ENCODE measurements around the gene AUTS2.

AUTS2 gene

GRCh38 chr7:70505886-70506285, 907.6 kb downstream of the AUTS2 start:
- no peak for DNase-seq (ENCODE audit: low read depth in 4 of 4, low spot score in 1 of 4)

DNA sequence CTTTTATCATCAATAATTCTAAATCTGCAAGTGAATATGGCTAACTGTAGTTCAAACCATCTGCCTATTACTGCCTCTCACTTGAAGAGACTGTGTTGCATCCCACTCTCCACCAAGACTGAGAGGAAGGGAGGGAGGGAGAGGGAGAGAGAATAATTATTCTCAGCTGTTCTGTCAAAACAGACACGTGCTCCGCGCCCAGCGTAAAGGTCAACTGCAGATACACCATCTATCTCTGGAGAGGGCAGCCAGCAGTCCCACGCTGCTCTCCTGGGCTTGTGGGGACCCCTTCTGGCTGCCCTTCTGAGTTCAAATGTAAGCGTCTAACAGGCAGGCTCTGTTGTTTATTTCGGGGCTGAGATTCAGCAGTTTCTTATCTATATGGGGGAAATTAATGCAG, 908.2 kb downstream of the AUTS2 start:
- DNase-seq (ENCODE audit: low read depth in 4 of 4, low spot score in 1 of 4), result no peak

- no peak for DNase-seq (ENCODE audit: low read depth in 4 of 4, low spot score in 1 of 4)
Measured at GRCh38 chr7:70512144-70512543, 913.9 kb downstream of the AUTS2 start.

GRCh38 chr7:70512761-70513160, 914.5 kb downstream of the AUTS2 start:
- no peak for DNase-seq (ENCODE audit: low read depth in 4 of 4, low spot score in 1 of 4)

DNA sequence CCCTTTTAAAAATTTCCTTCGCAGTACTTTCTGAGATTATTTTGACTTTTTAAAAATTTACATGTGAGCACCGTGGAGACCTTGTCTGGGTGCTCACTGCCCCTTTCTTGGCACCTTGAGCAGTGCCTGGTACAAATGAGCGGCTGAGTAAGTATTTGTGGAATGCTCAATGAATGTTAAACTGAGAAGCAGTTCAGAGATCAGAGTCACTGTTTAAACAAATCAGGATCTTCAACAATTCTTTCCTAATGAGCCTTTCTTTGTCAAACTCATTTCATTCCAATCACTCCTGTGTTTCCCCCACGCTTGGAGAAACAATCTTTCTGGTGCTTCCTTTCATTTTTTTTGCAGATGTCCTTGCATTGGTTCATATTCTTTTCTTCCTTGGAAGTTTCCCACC, 922.3 kb downstream of the AUTS2 start:
- DNase-seq (ENCODE audit: low read depth in 4 of 4, low spot score in 1 of 4), result no peak

GRCh38 chr7:70523249-70523988, 925.1 kb downstream of the AUTS2 start:
- DNase-seq (ENCODE audit: low read depth in 4 of 4, low spot score in 1 of 4), result no peak

GRCh38 chr7:70523989-70524351, 925.7 kb downstream of the AUTS2 start:
- no peak for DNase-seq (ENCODE audit: low read depth in 4 of 4, low spot score in 1 of 4)

DNA sequence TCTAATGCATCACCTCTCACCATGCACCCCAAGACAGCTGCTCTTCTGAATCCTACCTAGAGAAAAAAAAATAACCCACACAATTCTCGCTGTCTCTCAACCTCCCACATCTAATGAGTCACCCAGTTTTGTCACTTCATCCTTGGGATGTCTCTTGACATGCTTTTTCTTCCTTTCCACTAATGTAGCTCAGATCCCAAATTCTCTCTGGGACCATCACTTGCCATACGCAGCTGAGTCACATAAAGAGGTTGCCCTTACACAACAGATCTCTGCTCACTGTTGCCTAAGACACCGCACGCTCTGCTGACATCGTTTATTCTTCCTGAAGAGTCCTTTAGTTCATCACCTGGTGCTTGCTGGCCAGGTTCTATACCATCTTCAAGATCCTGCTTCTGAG, 927.7 kb downstream of the AUTS2 start:
- no peak for DNase-seq (ENCODE audit: low read depth in 4 of 4, low spot score in 1 of 4)

- no peak for DNase-seq (ENCODE audit: low read depth in 4 of 4, low spot score in 1 of 4)
Measured at GRCh38 chr7:70527520-70528115, 929.3 kb downstream of the AUTS2 start.

GRCh38 chr7:70529436-70529835, 931.2 kb downstream of the AUTS2 start:
- DNase-seq (ENCODE audit: low read depth in 4 of 4, low spot score in 1 of 4), result no peak

GRCh38 chr7:70529914-70530585, 931.8 kb downstream of the AUTS2 start:
- no peak for DNase-seq (ENCODE audit: low read depth in 4 of 4, low spot score in 1 of 4)

GRCh38 chr7:70533614-70534013, 935.3 kb downstream of the AUTS2 start:
- DNase-seq (ENCODE audit: low read depth in 4 of 4, low spot score in 1 of 4), result no peak

- DNase-seq (ENCODE audit: low read depth in 4 of 4, low spot score in 1 of 4), result no peak
Measured at GRCh38 chr7:70539205-70539604, 940.9 kb downstream of the AUTS2 start.

DNA sequence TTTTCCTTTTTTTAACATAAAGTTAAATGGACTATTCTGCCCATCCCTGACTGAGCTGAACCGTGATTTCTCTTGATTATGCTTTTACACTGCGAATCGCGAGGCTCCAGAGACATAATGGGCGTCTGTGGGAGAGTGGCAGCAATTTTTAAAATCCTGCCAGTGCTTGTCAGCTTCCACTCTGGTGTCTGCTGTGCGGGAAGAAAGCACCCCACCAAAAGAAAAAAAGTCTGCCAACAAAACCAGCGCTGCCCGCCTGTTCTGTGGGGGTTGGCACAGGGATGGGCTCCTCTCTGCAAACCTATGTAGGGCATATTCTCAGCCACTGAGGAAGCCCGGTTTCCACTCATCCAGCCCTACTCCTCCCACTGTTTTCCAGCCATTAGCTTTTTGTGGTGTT, 941.3 kb downstream of the AUTS2 start:
- DNase-seq (ENCODE audit: low read depth in 4 of 4, low spot score in 1 of 4), result no peak

GRCh38 chr7:70540641-70541040, 942.4 kb downstream of the AUTS2 start:
- DNase-seq (ENCODE audit: low read depth in 4 of 4, low spot score in 1 of 4), result no peak

GRCh38 chr7:70542750-70543376, 944.6 kb downstream of the AUTS2 start:
- no peak for DNase-seq (ENCODE audit: low read depth in 4 of 4, low spot score in 1 of 4)

DNA sequence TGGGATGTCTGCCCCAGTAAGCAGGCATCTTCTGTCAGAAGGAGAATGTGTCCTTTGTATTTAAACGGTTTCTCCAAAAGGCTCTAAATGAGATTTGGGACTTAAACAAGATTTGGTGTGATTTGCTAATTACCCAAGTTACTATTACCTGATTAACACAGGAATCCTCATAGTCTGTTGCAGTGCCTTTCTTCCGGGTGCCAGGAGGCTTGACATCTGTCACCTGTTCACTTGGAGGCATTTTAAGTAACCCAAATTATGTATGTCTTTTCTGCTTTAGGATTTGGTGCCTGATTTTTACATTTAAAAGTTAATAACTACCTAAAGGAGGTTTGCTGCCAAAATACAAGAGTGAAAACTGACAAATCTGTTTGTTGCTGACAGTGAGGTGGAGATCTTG, 945.7 kb downstream of the AUTS2 start:
- DNase-seq (ENCODE audit: low read depth in 4 of 4, low spot score in 1 of 4), result no peak

DNA sequence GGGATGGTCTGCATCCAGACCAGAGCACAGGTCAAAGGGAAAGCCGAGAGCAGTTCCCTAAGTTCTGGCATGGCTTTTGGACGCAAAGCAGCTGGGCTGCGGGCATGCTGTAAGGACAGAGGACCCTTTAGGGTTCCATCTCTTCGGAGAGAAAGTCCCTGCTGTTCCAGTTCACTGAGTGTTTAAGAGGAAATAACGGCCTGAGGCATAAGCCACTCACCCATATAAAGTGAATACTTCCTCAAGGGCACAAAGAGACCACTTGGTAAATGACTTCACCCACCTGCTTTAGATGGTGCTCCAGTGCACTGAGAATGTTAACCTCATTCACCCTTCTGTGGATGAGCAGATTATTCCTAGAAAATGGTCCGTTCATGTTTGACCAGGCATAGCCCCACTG, 946.9 kb downstream of the AUTS2 start:
- no peak for DNase-seq (ENCODE audit: low read depth in 4 of 4, low spot score in 1 of 4)

GRCh38 chr7:70552141-70552540, 953.9 kb downstream of the AUTS2 start:
- no peak for DNase-seq (ENCODE audit: low read depth in 4 of 4, low spot score in 1 of 4)

DNA sequence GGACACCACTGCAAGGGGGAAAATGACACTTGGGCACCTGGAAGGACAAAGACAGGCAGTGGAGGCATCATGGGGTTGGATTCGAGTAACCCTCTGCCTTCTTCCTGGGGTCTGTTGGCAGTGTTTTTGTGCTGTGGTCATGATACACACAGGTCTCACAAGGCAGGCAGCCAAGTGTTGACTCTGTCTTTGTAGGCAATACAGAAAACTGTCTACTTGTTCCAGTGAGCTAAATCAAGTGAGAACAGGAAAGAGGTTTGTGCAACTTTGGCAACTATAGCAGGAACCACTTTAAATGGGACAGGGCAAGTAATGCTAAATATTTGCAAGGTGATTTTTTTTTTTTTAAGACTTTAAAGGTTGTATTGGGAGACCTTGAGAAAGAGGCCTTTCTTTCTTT, 955.1 kb downstream of the AUTS2 start:
- no peak for DNase-seq (ENCODE audit: low read depth in 4 of 4, low spot score in 1 of 4)

DNA sequence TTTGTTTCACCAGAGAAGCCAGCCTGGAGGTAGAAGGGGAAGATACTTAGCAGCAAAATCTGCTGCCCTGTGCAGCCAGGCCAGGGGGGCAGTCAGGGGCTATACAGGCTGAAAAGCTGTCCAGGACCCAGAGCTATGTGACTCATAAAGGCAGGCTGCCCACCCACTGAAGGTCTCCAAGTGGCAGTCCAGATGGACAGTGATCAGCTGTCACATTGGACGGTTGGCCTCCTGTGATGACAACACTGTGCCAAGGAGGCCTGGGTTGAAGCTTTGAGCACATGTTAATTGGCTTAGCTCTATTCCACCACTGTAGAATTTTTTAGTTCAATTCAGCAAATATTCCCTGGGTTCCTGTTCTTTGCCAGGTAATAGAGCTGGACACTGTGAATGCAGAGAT, 956.4 kb downstream of the AUTS2 start:
- DNase-seq (ENCODE audit: low read depth in 4 of 4, low spot score in 1 of 4), result no peak

- no peak for DNase-seq (ENCODE audit: low read depth in 4 of 4, low spot score in 1 of 4)
Measured at GRCh38 chr7:70556761-70557160, 958.5 kb downstream of the AUTS2 start.
